Stimulated activated CD8-positive, alpha-beta memory T cell treated with anti-CD3 and anti-CD28 coated beads, Interleukin-4, amount 100 ng/mL, for 24 hours (primary cell): ENCODE results near the gene TCHP.
"Not testable (repeated sequence)": the region's sequence is repeated elsewhere in the genome, so short reads cannot be mapped to it uniquely, and the experiment has no call there.

Source experiments
- DNase-seq: peaks from one replicate; pipeline ENCODE4 v3.0.0-alpha.2; 2020; ENCODE audit warnings: low read depth

The TCHP gene

GRCh38 chr12:109879351-109880042, 20.6 kb upstream of the TCHP start:
- DNase-seq = no peak

- peak; percentile 82 for DNase-seq
Observed at GRCh38 chr12:109880043-109880931, 19.8 kb upstream of the TCHP start, which contains the start of gene GLTP. Gene GLTP (minus strand): TSS chr12:109880541. CDS start chr12:109880374, 167 bp downstream.

- no peak for DNase-seq
Observed at GRCh38 chr12:109880938-109881337, 19.1 kb upstream of the TCHP start.

- no peak for DNase-seq
Observed at GRCh38 chr12:109881752-109882151, 18.3 kb upstream of the TCHP start.

GRCh38 chr12:109883461-109883860, 16.6 kb upstream of the TCHP start:
- DNase-seq = no peak

- DNase-seq = no peak
Observed at GRCh38 chr12:109885616-109886015, 14.5 kb upstream of the TCHP start.

GRCh38 chr12:109888179-109889020, 11.7 kb upstream of the TCHP start:
- no peak for DNase-seq

- DNase-seq = no peak
Observed at GRCh38 chr12:109890620-109891170, 9.4 kb upstream of the TCHP start.

- not testable (repeated sequence) for DNase-seq
Observed at GRCh38 chr12:109891731-109892130, 8.3 kb upstream of the TCHP start.

- no peak for DNase-seq
Observed at GRCh38 chr12:109892165-109892715, 7.8 kb upstream of the TCHP start.

GRCh38 chr12:109892748-109893147, 7.3 kb upstream of the TCHP start:
- no peak for DNase-seq

GRCh38 chr12:109893261-109893995, 6.6 kb upstream of the TCHP start:
- no peak for DNase-seq

- DNase-seq = no peak
Observed at GRCh38 chr12:109894939-109895338, 5.1 kb upstream of the TCHP start.

GRCh38 chr12:109896188-109896587, 3.9 kb upstream of the TCHP start:
- no peak for DNase-seq

- DNase-seq = no peak
Observed at GRCh38 chr12:109897029-109897428, 3.0 kb upstream of the TCHP start.

- not testable (repeated sequence) for DNase-seq
Observed at GRCh38 chr12:109899345-109899744, 729 bp upstream of the TCHP start.

GRCh38 chr12:109900752-109901580, 892 bp downstream of the TCHP start:
- DNase-seq = no peak

GRCh38 chr12:109902891-109903418, 2.9 kb downstream of the TCHP start:
- no peak for DNase-seq

GRCh38 chr12:109905301-109905700, 5.2 kb downstream of the TCHP start:
- DNase-seq = no peak
